Prostate gland (tissue), 2 donors: Measurements from ENCODE around the gene MAD1L1. TPM values are rescaled to one million over a fixed set of nuclear protein-coding genes. Genes with fewer than 3 reads are reported as not detected.
"Not testable (repeated sequence)": the region's sequence is repeated elsewhere in the genome, so short reads cannot be mapped to it uniquely, and the experiment has no call there.

Source experiments
- DNase-seq: peaks from one replicate; pipeline ENCODE4 v3.0.0-alpha.2; 2019; ENCODE audit warnings: low spot score
- H3K27ac ChIP-seq, 2 donors: fragments of 200-600 bp; sonication (generic); 2 replicates each; pipeline ENCODE4 v1.5.1; 2017 to 2019
- H3K27me3 ChIP-seq: fragments of 200-600 bp; sonication (generic); replicated peaks from 2 replicates; pipeline ENCODE4 v1.5.1; 2019; ENCODE audit not compliant: insufficient read depth
- H3K36me3 ChIP-seq, 2 donors: fragments of 200-600 bp; sonication (generic); 1 replicate in 1 of 2; 2 replicates in 1 of 2; pipeline versions ENCODE4 v1.5.1 to v1.8.1; 2017 to 2019
- H3K4me1 ChIP-seq: fragments of 200-600 bp; sonication (generic); replicated peaks from 2 replicates; pipeline ENCODE4 v1.5.1; 2019
- H3K4me3 ChIP-seq, 2 donors: fragments of 200-600 bp; sonication (generic); 2 replicates each; pipeline ENCODE4 v1.5.1; 2017 to 2019
- H3K9me3 ChIP-seq: fragments of 200-600 bp; sonication (generic); 2 replicates; pipeline ENCODE4 v1.5.1; 2017
- POLR2A ChIP-seq: fragments of 450-650 bp; IDR thresholded peaks from one replicate; pipeline ENCODE4 v1.6.1; 2016; ENCODE audit warnings: antibody characterized with exemption, mild to moderate bottlenecking
- POLR2AphosphoS5 ChIP-seq: sonication (generic); formaldehyde crosslinking; IDR thresholded peaks from one replicate; pipeline ENCODE4 v1.6.1; 2017; ENCODE audit warnings: antibody characterized with exemption
- WGBS: methylation state at CpG from one replicate; pipeline ENCODE4 v1.1.5; 2018; 5-methylcytosine and 5-hydroxymethylcytosine counted together
- intact Hi-C: fragments of 100-400 bp; cut with DNase I; formaldehyde crosslinking; loops from one replicate; pipeline ENCODE4 v1.14.2; 2022
- total RNA-seq, 2 donors: library from RNA; depleted of rRNA; stranded (reverse); fragments of >200 nt; gene quantifications; one replicate each; pipeline ENCODE4 v1.1.0, GENCODE V29; 2016
- TF ChIP-seq, protein P1 (sequence below), 4 experiments: fragments of 200-600 bp in 2 of 4; fragments of 450-650 bp in 2 of 4; sonication (generic) in 2 of 4; IDR thresholded peaks; 1 replicate in 3 of 4; 2 replicates in 1 of 4; pipeline ENCODE4 v1.5.1; 2016 to 2019; ENCODE audit warnings: antibody characterized with exemption in 4 of 4, mild to moderate bottlenecking in 2 of 4, moderate library complexity in 2 of 4

Gene MAD1L1
- total RNA-seq, 2 donors from 2014 or later, result 79.3 to 91.9 TPM

DNA sequence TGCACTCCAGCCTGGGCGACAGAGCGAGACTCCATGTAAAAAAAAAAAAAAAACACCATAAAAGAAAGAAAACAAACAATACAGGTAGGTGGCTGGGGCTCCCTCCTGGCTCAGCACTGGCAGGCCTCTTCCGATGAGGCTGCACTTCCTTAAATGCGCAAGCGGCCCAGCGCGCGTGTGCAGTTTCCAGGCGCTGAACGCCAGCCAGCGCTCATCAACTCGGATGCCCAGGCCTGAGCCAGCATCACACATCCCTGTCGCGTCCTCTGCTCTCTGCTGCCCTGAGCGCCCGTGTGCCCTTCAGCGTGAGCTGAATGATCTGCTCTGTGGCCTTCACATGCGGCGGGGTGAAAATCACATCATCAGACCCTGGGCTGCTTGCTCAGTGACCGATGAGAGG is 41.1 kb upstream of the MAD1L1 start:
- TF ChIP-seq, protein P1, sequence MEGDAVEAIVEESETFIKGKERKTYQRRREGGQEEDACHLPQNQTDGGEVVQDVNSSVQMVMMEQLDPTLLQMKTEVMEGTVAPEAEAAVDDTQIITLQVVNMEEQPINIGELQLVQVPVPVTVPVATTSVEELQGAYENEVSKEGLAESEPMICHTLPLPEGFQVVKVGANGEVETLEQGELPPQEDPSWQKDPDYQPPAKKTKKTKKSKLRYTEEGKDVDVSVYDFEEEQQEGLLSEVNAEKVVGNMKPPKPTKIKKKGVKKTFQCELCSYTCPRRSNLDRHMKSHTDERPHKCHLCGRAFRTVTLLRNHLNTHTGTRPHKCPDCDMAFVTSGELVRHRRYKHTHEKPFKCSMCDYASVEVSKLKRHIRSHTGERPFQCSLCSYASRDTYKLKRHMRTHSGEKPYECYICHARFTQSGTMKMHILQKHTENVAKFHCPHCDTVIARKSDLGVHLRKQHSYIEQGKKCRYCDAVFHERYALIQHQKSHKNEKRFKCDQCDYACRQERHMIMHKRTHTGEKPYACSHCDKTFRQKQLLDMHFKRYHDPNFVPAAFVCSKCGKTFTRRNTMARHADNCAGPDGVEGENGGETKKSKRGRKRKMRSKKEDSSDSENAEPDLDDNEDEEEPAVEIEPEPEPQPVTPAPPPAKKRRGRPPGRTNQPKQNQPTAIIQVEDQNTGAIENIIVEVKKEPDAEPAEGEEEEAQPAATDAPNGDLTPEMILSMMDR (IDR thresholded peaks at IDR 0.05), result no peak
- DNase-seq, result no peak
- Histone ChIP-seq H3K27ac (no peak overlapping the region), H3K9me3 (no peaks in the 10 kb centered on the region), H3K4me1 (no peaks in the 10 kb centered on the region), H3K4me3 (no peak overlapping the region), H3K27me3 (no peaks in the 10 kb centered on the region), H3K36me3 (no peaks in the 10 kb centered on the region)
- intact Hi-C loops, result no loop called here
- WGBS, result 90% methylated on average over 20 of the region's 20 CpGs

GRCh38 chr7:2272031-2272430 is 39.3 kb upstream of the MAD1L1 start:
- TF ChIP-seq, protein P1 (IDR thresholded peaks at IDR 0.05), result no peak
- no peak for TF ChIP-seq POLR2AphosphoS5
- TF ChIP-seq POLR2A, result no peak
- H3K9me3 ChIP-seq, result no peaks in the 10 kb centered on the region
- no peaks in the 10 kb centered on the region for H3K4me1 ChIP-seq
- H3K4me3 ChIP-seq, result no peak overlapping the region
- WGBS, result 85% methylated on average over 9 of the region's 9 CpGs
- no peaks in the 10 kb centered on the region for H3K36me3 ChIP-seq
- DNase-seq, result no peak
- no peak overlapping the region for H3K27ac ChIP-seq
- intact Hi-C loops, result no loop called here
- no peaks in the 10 kb centered on the region for H3K27me3 ChIP-seq

DNA sequence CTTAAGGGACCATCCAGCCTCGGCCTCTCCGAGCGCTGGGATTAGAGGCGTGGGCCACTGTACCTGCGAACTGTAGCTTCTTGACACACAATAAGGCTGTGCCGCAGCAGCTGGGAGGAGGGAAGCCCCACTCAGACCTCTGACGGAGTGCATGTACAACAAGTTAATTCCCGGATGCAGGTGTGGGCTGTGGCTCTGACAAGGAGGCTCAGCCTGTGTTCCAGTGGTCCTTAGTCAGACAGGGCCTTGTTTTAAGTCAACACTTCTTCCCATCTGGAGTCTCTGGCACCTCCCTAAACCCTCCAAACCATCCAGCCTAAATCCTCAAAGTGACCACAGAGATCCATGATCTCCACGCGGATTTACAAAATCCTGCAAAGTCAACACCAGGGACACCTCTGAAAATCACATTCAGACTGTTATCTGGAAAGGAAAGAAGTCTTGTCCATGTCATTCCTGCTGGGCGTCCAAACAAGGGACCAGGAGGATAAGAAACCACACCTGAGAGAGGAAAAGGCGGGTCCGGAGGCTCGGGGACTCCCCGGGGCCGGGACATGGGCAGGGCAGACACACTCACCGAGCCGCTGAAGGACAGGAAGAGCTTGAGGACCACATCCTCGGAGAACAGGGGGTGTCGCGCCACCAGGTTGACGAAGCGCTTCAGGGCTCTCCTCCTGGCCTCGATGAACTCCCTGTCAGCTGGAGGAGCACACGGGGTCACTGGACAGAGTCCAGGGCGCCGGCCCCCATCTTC is 38.7 kb upstream of the MAD1L1 start:
- H3K27ac ChIP-seq, result no peak overlapping the region
- no peak overlapping the region for H3K4me3 ChIP-seq
- no peak for TF ChIP-seq POLR2A
- TF ChIP-seq, protein P1 (IDR thresholded peaks at IDR 0.05), result no peak
- TF ChIP-seq POLR2AphosphoS5, result no peak
- intact Hi-C loops, result no loop called here
- no peaks in the 10 kb centered on the region for H3K27me3 ChIP-seq
- no peaks in the 10 kb centered on the region for H3K4me1 ChIP-seq
- no peak for DNase-seq
- H3K36me3 ChIP-seq, result no peaks in the 10 kb centered on the region
- 79% methylated on average over 27 of the region's 27 CpGs for WGBS
- H3K9me3 ChIP-seq, result no peaks in the 10 kb centered on the region

DNA sequence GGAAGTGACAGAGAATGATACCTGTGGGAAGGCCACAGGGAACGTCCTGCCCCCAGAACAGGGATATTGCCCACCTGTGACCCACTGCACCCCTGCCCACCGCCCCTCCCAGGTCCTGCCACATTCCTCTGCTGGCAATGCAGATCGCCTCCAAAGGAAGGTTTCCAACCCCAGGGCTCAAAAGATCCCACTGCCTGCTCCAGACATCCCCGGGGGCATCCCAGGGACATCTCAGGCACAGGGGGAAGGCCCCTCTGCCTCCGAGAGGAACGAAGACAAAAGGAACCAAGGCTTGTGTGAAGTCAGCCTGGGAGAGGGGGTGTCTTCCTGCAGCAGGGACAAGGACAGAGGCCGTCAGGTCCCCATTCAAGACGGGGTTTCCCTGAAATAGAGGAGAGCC is 37.8 kb upstream of the MAD1L1 start:
- intact Hi-C loops, result no loop called here
- Histone ChIP-seq H3K36me3 (no peaks in the 10 kb centered on the region), H3K9me3 (no peaks in the 10 kb centered on the region), H3K4me1 (no peaks in the 10 kb centered on the region), H3K4me3 (no peak overlapping the region), H3K27me3 (no peaks in the 10 kb centered on the region), H3K27ac (no peak overlapping the region)
- 85% methylated on average over 8 of the region's 8 CpGs for WGBS
- TF ChIP-seq POLR2A (no peak), POLR2AphosphoS5 (no peak)
- TF ChIP-seq, protein P1 (IDR thresholded peaks at IDR 0.05), result no peak
- no peak for DNase-seq

DNA sequence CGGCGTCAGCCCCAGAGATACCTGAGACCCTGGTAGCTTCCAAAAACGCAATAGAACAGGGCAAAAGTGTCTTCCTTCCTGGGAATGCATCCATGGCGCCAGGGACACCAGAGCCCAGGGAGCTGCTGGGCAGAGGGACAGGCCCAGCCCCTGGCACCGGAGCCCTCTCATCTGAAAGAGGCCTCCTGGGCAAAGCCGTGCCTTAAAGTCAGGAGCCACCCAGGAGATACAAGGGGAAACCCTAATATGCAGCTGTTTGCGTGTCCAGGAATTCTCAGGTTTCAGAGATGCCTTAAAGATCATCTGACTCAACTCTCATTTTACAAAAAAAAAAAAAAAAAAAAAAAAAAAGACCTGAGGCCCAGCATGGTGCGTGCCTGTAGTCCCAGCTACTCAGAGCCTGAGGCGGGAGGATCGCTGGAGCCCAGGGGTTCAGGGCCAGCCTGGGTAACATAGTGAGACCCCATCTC is 37.3 kb upstream of the MAD1L1 start:
- no peaks in the 10 kb centered on the region for H3K4me1 ChIP-seq
- DNase-seq, result no peak
- H3K9me3 ChIP-seq, result no peaks in the 10 kb centered on the region
- no peak overlapping the region for H3K27ac ChIP-seq
- intact Hi-C loops, result no loop called here
- no peaks in the 10 kb centered on the region for H3K27me3 ChIP-seq
- no peak overlapping the region for H3K4me3 ChIP-seq
- no peak for TF ChIP-seq POLR2A
- no peak for TF ChIP-seq POLR2AphosphoS5
- TF ChIP-seq, protein P1 (IDR thresholded peaks at IDR 0.05), result no peak
- WGBS, result 83% methylated on average over 10 of the region's 10 CpGs
- no peaks in the 10 kb centered on the region for H3K36me3 ChIP-seq

DNA sequence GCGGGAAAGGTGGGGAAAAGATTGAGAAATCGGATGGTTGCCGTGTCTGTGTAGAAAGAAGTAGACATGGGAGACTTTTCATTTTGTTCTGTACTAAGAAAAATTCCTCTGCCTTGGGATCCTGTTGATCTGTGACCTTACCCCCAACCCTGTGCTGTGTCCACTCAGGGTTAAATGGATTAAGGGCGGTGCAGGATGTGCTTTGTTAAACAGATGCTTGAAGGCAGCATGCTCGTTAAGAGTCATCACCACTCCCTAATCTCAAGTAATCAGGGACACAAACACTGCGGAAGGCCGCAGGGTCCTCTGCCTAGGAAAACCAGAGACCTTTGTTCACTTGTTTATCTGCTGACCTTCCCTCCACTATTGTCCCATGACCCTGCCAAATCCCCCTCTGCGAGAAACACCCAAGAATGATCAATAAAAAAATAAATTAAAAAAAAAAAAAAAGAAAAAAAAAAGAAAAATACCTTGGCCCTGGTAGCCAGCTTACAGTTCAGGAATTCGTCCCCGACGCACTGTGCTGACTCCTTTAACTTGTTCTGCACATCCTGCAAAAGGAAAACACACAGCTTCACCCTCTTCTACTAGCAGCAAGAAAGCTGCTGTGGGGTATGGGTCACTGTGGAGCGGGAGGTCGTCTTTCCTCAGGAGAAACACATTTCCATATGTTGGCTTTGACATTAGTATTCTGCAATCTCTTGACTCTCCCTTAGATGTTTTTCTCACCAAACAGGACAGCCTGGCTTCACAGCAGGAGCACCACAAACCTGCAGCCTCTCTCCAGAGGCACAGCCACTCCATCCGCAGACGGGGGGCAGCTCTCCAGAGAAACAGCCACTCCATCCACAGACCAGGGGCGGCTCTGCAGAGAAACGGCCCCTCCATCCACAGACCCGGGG is 36.6 kb upstream of the MAD1L1 start:
- H3K4me3 ChIP-seq, H3K36me3 ChIP-seq, H3K27me3 ChIP-seq, DNase-seq, H3K9me3 ChIP-seq, intact Hi-C loops, H3K4me1 ChIP-seq, H3K27ac ChIP-seq: not testable (repeated sequence)
- 60% methylated on average over 17 of the region's 18 CpGs for WGBS
